Measurements from ENCODE around the gene JSRP1. TPM values are rescaled to one million over a fixed set of nuclear protein-coding genes. Genes with fewer than 3 reads are reported as not detected.
A peak's percentile ranks its signal among the peaks of the same experiment; 100 is the strongest.

JSRP1 gene
- total and polyA plus RNA-seq, 2 donors (not counting 1 experiment from before 2014, with no cell fraction given) = not detected

DNA sequence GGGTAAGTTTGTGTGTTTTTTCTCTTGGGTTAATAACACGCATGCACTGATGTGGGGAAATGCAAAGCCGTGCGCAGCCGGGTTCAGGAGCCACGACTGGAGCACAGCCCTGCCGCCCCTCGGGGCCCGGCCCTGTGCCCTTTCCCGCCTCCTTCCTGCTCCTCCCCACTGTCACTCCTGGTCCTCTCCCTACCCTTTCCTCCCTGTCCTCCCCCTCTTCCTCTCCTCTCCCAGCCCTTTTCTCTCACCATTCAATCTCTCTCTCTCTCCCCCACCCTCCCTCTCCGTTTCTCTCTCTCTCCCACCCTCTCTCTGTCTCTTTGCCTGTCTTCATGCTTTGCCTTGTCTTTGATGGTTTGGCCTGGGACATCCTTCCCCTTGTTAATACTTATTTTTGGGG, 47.2 kb downstream of the JSRP1 start:
- Histone ChIP-seq H4K20me1 (ENCODE audit: control insufficient read depth, extremely low read depth, insufficient read depth, low read length) (no peaks in the 10 kb centered on the region), H2AFZ (ENCODE audit: low read length) (no peak overlapping the region), H3K4me3 (replicated peaks in 1 of 4; ENCODE audit: control extremely low read depth in 1 of 4, insufficient read depth in 1 of 4, low read depth in 3 of 4, low read length in 4 of 4) (no peak overlapping the region), H3K79me2 (ENCODE audit: control insufficient read depth, insufficient read depth, low read length) (peaks cover 9% of the 10 kb centered on the region), H3K36me3 (ENCODE audit: control insufficient read depth, insufficient read depth, low read length) (peaks cover 44% of the 10 kb centered on the region), H3K4me2 (ENCODE audit: extremely low read depth, insufficient read depth, low read length) (no peak overlapping the region), H3K27ac (ENCODE audit: insufficient read depth, low read length) (peak overlapping the region; percentile 61), H3K9me3 (ENCODE audit: control insufficient read depth, insufficient read depth, low read depth, low read length) (no peaks in the 10 kb centered on the region), H3K27me3 (ENCODE audit: control insufficient read depth, insufficient read depth, low read length) (no peaks in the 10 kb centered on the region), H3K9ac (ENCODE audit: insufficient read depth, low read length) (peak overlapping the region; percentile 8), H3K4me1 (ENCODE audit: control insufficient read depth, extremely low read depth, insufficient read depth, low read length) (peaks cover 16% of the 10 kb centered on the region)
- TF ChIP-seq, protein P1, sequence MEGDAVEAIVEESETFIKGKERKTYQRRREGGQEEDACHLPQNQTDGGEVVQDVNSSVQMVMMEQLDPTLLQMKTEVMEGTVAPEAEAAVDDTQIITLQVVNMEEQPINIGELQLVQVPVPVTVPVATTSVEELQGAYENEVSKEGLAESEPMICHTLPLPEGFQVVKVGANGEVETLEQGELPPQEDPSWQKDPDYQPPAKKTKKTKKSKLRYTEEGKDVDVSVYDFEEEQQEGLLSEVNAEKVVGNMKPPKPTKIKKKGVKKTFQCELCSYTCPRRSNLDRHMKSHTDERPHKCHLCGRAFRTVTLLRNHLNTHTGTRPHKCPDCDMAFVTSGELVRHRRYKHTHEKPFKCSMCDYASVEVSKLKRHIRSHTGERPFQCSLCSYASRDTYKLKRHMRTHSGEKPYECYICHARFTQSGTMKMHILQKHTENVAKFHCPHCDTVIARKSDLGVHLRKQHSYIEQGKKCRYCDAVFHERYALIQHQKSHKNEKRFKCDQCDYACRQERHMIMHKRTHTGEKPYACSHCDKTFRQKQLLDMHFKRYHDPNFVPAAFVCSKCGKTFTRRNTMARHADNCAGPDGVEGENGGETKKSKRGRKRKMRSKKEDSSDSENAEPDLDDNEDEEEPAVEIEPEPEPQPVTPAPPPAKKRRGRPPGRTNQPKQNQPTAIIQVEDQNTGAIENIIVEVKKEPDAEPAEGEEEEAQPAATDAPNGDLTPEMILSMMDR (conservative IDR thresholded peaks at IDR 0.05 in 1 of 2, IDR thresholded peaks at IDR 0.05 in 1 of 2; ENCODE audit: low read depth in 1 of 2, low read length in 2 of 2) = no peak
- TF ChIP-seq EZH2 (IDR thresholded peaks at IDR 0.05; ENCODE audit: low read length, missing control alignments) = no peak
- no peak for DNase-seq (ENCODE audit: low read depth in 2 of 2)

DNA sequence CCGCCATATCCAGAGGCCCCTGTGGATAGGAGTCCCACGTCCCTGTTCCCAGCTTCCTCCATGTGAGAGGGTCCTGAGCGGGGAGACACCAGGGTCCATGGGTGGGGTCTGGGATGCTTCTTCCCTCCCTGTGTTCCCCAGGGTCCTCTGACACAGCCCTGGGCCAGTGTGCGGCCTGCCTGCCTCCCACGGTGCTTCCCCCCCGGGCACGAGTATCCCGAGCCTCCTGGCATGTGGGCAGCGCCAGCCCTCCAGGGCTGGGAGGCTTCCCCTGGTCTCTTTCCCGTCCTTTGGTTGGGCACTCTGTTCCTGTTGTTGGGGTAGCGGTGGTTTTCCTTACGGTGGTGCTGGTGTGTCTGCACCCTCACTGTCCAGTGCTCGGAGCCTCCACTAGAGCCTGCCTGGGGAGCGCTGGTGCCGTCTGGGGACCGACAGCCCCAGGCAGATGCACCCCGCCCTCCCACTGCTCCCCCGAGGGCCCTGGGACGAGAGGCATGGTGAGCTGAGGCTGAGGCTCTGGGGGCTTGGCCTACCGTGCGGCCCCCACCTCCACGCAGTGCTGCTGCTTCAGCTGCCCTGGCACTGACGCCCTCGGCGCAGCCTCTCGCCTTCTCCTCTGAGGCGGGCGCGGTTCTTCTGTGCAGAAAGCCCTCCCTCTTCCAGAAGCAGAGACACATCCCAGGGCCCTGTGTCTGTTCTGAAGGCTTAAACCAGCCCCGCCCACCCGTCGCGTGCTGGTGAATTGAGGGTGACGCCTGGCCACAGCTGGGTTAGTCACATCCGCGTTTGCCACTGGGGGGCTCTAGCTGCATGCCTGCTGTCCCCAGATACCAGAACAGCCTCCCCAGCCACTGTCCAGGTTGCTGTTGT, 48.0 kb downstream of the JSRP1 start:
- Histone ChIP-seq H3K4me3 (replicated peaks in 1 of 4; ENCODE audit: control extremely low read depth in 1 of 4, insufficient read depth in 1 of 4, low read depth in 3 of 4, low read length in 4 of 4) (no peak overlapping the region), H3K9me3 (ENCODE audit: control insufficient read depth, insufficient read depth, low read depth, low read length) (no peaks in the 10 kb centered on the region), H3K27ac (ENCODE audit: insufficient read depth, low read length) (peak overlapping the region; percentile 61), H3K4me1 (ENCODE audit: control insufficient read depth, extremely low read depth, insufficient read depth, low read length) (peaks cover 14% of the 10 kb centered on the region), H3K27me3 (ENCODE audit: control insufficient read depth, insufficient read depth, low read length) (no peaks in the 10 kb centered on the region), H3K79me2 (ENCODE audit: control insufficient read depth, insufficient read depth, low read length) (peaks cover 13% of the 10 kb centered on the region), H3K36me3 (ENCODE audit: control insufficient read depth, insufficient read depth, low read length) (peaks cover 39% of the 10 kb centered on the region), H3K9ac (ENCODE audit: insufficient read depth, low read length) (peak overlapping the region; percentile 42), H2AFZ (ENCODE audit: low read length) (no peak overlapping the region), H3K4me2 (ENCODE audit: extremely low read depth, insufficient read depth, low read length) (no peak overlapping the region), H4K20me1 (ENCODE audit: control insufficient read depth, extremely low read depth, insufficient read depth, low read length) (no peaks in the 10 kb centered on the region)
- TF ChIP-seq, protein P1 (conservative IDR thresholded peaks at IDR 0.05 in 1 of 2, IDR thresholded peaks at IDR 0.05 in 1 of 2; ENCODE audit: low read depth in 1 of 2, low read length in 2 of 2) = peak; percentile 5 to 23
- no peak for TF ChIP-seq EZH2 (IDR thresholded peaks at IDR 0.05; ENCODE audit: low read length, missing control alignments)
- peak; percentile 49 to 61 for DNase-seq (ENCODE audit: low read depth in 2 of 2)

DNA sequence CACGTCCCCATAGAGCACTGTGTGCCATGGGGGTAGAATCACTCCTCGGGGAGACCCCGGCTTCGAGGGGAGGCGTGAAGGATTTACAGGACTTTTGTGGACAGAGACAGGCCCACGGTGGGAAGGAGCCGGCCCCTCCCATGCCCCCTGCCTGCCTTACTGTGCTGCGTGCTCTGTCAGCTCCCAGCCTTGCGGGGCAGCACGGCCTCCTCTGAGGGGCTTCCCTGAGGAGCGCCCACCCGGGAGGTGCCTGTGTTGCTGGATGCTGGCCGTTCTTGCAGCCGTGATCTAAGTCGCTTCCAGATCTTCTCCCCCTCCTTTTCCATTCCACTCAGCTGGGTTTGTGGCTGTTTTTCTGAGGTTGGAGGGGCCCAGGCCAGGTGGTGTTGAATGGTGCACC, 49.2 kb downstream of the JSRP1 start:
- Histone ChIP-seq H3K4me3 (replicated peaks in 1 of 4; ENCODE audit: control extremely low read depth in 1 of 4, insufficient read depth in 1 of 4, low read depth in 3 of 4, low read length in 4 of 4) (no peak overlapping the region), H3K27me3 (ENCODE audit: control insufficient read depth, insufficient read depth, low read length) (no peaks in the 10 kb centered on the region), H3K4me2 (ENCODE audit: extremely low read depth, insufficient read depth, low read length) (no peak overlapping the region), H3K9ac (ENCODE audit: insufficient read depth, low read length) (no peak overlapping the region), H3K4me1 (ENCODE audit: control insufficient read depth, extremely low read depth, insufficient read depth, low read length) (peaks cover 14% of the 10 kb centered on the region), H2AFZ (ENCODE audit: low read length) (no peak overlapping the region), H4K20me1 (ENCODE audit: control insufficient read depth, extremely low read depth, insufficient read depth, low read length) (no peaks in the 10 kb centered on the region), H3K79me2 (ENCODE audit: control insufficient read depth, insufficient read depth, low read length) (peaks cover 16% of the 10 kb centered on the region), H3K27ac (ENCODE audit: insufficient read depth, low read length) (no peak overlapping the region), H3K9me3 (ENCODE audit: control insufficient read depth, insufficient read depth, low read depth, low read length) (no peaks in the 10 kb centered on the region), H3K36me3 (ENCODE audit: control insufficient read depth, insufficient read depth, low read length) (peaks cover 44% of the 10 kb centered on the region)
- TF ChIP-seq EZH2 (IDR thresholded peaks at IDR 0.05; ENCODE audit: low read length, missing control alignments) = no peak
- TF ChIP-seq, protein P1 (conservative IDR thresholded peaks at IDR 0.05 in 1 of 2, IDR thresholded peaks at IDR 0.05 in 1 of 2; ENCODE audit: low read depth in 1 of 2, low read length in 2 of 2) = no peak
- no peak for DNase-seq (ENCODE audit: low read depth in 2 of 2)

Data from fibroblast of lung (primary cell).